HG02884 (cell line): ENCODE results near the gene COL6A6.

Experiments
- ATAC-seq: cut with Tn5 transposase; IDR thresholded peaks from one replicate; pipeline ENCODE4 v1.9.1; 2021; ENCODE audit warnings: mild to moderate bottlenecking, moderate library complexity; ENCODE audit not compliant: unreplicated experiment

COL6A6 gene, protein sequence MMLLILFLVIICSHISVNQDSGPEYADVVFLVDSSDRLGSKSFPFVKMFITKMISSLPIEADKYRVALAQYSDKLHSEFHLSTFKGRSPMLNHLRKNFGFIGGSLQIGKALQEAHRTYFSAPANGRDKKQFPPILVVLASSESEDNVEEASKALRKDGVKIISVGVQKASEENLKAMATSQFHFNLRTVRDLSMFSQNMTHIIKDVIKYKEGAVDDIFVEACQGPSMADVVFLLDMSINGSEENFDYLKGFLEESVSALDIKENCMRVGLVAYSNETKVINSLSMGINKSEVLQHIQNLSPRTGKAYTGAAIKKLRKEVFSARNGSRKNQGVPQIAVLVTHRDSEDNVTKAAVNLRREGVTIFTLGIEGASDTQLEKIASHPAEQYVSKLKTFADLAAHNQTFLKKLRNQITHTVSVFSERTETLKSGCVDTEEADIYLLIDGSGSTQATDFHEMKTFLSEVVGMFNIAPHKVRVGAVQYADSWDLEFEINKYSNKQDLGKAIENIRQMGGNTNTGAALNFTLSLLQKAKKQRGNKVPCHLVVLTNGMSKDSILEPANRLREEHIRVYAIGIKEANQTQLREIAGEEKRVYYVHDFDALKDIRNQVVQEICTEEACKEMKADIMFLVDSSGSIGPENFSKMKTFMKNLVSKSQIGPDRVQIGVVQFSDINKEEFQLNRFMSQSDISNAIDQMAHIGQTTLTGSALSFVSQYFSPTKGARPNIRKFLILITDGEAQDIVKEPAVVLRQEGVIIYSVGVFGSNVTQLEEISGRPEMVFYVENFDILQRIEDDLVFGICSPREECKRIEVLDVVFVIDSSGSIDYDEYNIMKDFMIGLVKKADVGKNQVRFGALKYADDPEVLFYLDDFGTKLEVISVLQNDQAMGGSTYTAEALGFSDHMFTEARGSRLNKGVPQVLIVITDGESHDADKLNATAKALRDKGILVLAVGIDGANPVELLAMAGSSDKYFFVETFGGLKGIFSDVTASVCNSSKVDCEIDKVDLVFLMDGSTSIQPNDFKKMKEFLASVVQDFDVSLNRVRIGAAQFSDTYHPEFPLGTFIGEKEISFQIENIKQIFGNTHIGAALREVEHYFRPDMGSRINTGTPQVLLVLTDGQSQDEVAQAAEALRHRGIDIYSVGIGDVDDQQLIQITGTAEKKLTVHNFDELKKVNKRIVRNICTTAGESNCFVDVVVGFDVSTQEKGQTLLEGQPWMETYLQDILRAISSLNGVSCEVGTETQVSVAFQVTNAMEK (N-terminal part only)

DNA sequence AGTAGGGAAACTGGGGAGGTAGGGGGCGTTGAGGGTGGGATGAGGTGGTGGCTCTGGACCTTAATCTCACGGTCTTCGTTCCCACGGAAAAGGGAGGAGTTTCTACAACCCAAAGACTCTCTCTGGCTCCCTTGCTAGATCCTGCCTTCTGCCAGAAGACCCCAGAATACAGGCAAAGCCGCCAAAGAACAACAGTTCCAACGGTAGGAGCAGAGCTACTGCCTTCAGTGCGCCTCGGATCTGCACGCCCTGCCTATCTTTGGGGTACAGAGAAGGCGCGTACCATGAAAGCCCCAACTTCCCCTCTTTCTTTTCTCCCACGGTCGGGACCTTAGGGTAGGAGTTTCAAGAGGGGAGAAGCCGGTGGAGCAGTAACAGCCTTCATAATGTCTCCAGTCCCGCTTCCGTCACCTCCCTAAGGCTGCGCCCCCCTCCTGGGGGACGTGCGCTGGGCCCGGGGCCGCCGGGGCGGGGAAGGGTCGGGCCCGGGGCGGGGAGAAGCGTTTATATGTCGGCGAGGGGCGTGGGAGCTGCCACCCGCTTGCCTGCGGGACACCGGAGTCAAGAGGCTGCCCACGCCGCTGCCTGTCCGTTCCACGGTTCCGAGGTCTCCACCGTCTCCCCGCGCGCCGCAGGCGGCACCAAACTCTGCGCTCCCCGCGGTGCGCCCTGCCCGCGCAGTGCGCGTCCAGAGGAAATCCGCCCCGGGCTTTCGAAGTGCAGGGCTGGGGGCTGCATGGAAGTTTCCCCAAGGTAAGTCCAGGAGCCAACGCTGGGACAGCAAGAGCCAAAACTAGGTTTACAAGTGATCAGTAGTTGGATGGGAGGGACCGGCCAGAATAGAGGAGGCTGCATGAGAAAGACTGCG lies at the start of gene COL6A6:
Gene COL6A6, plus strand, starts transcription at position 533 of the 868 bp plus-strand sequence. CDS start 43,188 bp downstream, outside the sequence.
- ATAC-seq = no peak

DNA sequence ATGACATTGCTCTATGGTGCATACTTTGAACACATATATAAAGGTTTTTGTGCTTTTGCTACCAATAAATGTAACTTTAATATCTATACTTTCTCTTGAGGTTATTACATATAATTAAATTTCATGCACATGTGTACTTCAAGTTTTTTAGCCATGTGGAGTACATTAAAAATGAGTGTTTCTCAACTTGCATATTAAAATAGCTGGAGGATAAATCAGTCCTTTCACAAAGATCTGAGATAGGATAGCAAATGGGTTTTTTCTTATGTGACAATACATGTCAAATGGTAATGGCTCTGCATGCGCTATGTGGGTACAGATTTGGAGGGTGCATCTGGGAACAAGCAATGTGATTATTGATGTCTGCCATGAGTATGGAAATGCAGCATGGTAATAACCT lies 48.7 kb upstream of the COL6A6 start:
- no peak for ATAC-seq

DNA sequence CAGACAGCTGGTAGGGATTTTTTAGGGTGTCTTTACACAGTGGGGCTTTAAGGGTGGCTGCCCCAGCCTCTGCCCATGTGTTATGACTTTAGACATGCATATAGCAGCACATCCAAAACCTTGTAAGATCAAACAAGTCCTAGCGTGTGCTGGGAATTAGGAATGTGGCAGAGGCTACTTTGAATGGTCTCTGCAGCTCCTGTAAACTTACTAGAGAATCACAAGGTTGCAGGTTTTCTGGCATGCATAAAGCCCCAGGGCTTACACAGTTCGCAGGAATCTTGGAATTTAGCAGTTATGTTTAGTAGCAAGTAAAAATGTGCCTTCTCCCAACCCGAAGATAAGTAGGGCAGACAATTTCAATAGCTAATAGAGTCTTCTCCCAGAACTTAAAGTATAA lies 46.9 kb upstream of the COL6A6 start:
- ATAC-seq = no peak

DNA sequence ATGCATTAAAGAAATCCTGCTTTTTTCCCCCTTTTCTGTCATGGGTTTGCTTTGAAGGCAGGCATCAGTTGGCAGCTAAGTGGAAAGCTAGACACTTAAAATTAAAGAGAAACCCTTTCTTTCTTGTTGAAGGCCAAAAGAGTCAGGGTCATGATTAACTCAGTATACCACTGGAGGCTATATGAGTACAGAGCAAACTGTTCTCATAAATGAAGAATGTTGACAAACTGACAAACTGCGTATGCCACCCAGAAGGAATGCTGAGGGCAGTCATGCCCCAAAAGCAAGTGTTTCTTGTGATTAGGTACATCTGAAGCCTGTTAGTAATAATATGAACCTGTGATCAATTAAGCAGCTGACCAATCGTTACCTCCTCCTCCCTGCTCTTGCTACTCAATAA lies 43.6 kb upstream of the COL6A6 start:
- ATAC-seq = no peak

DNA sequence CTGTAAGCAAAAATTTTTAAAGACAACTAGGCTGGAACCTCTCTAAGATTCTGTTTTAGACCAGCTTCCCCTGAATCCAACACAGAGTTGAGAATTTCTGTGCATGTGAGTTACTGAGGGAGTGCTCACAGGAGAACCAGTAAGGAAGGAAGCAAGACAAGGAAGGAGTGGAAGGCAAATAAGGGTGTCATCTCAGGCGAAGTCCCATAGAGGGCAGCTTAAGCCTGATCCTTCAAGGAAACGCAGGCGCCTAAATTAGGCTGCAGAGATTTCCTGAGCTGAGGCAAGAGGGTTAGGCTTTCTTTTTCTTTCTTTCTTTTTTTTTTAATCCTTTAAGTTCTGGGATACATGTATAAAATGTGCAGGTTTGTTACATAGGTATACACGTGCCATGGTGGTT lies 36.2 kb upstream of the COL6A6 start:
- no peak for ATAC-seq

DNA sequence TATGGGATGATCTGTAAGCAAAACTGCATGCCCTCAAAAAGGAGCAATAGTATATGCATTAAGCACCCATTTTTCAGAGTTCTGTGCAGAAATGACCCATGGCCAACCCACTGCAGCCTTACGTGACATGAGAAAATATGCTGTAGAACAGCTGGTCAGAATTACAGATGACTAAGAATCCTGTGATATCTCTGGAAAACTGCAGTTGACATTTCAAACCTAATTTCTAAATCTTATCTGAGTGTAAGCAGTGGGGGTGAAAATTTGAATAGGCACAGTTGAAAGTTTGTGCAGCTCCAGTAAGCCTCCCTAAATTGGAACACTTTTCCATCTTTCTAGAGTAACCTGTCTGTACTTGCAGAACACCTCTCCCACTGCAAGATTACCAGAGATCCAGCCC lies 28.7 kb upstream of the COL6A6 start:
- ATAC-seq = no peak

DNA sequence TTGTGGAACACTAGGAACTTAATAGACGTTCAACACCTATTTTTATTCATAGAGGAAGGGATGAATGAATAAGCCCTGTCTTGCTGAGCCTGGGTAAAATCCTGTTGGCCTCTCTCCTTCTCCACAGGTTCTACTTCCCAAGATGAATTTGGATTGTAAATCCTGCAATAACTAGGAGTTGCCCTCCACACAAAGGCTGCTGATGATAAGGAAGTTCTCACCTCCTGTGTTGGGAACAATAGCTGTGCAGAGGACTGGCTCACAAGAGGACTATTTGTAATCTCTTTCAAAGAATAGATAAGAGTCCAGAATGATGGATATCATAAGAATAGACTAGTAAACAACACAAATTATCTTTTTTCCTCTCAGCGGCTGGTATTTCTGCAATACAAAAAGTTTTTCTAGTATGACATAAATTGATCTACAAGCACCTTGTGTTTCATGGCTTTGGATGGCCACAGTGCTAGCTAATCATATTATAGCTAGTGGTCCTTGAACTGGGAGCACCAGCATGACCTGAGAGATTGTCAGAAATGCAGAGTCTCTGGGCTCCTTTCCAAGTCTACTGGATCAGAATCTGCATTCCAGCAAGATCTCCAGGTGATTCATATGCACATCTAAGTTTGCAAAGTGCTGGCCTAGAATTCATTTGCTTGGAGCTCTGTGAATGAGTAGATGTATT lies 28.1 kb upstream of the COL6A6 start:
- no peak for ATAC-seq

DNA sequence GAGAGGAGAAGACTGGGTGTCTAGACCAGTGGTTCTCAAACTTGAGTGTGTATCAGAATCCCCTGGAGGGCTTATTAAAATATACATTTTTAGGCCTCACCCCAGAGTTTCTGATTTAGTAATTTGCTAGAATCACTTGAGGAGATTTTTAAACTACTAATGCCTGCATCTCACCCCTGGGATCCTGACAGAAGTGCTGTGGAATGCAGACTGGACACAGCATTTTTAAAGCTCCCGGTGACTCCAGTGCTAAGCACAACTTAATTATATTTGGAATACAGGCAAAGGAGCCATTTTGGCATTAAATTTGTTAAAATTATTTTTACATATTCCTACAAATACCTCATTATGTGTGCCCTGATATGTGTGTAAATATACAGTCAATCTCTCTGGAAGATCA lies 26.7 kb upstream of the COL6A6 start:
- ATAC-seq = no peak

DNA sequence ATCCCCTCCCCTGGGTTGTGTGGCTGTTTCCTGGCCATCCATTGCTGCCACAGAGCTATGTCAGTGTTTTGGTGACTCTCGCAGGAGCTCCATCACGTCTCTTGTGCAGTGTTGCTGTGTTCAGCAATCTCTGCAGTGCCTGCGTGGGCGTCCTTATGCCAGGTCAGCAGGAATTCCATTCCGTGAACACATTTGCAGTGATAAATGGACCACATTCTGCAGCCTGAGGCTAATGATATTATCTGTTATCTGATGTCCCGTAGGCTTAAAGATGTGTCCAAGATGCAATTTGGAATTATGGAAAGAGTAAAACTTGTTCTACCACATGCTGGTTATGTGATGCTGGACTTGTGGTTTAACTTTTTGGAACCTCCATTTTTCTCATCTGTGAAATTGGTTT lies 25.5 kb upstream of the COL6A6 start:
- no peak for ATAC-seq

DNA sequence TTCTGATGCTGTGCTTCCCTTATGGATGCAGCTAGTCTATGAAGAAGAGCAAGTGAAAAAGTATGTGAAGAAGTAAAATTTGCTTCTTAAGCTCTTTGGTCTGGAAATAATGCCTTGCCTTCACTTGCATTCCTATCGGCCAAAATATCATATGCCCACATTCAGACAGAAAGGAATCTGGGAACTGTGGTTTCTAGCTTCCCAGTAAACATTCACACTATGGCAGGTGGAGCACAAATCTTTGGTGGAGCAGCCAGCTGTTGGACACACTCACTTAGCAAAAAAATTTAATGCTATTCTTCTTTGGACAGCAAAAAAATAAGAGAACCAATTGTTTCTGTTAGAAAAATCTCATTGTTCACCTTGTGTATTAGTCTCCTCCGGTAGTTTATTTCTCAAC lies 12.3 kb upstream of the COL6A6 start:
- no peak for ATAC-seq

DNA sequence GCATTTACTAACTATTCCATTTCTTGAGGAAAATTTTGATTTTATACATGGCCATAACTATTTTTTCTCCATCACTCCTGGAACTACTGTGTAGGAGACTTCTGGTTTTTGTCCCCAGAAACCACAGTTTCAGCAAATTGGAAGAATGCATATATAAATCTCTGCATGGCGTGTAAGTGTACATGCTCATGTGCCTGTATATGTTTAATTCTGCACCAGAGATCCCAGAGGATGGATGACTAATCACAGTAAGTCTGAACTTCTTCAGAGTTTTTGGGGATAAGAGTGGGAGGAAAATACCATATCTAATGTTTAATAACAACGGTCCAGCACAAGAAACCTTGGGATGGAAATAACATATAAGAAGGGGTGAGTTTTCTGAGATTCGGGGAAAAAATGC lies 10.9 kb upstream of the COL6A6 start:
- no peak for ATAC-seq

DNA sequence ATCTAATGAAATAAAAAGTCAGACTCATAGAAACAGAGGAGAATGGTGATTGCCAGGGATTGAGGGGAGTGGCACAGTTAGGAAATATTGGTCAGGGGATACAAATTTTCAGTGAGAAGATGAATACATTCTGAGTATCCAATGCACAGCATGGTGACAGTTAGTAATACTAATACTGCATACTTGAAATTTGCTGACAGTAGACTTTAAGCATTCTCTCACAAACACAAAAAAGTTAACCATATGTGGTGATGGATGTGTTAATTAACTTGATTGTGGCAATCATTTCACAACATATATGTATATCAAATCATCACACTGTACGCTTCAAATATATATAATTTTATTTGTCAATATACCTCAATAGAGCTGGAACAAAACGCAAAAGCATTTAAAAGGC lies 9.2 kb upstream of the COL6A6 start:
- ATAC-seq = no peak

DNA sequence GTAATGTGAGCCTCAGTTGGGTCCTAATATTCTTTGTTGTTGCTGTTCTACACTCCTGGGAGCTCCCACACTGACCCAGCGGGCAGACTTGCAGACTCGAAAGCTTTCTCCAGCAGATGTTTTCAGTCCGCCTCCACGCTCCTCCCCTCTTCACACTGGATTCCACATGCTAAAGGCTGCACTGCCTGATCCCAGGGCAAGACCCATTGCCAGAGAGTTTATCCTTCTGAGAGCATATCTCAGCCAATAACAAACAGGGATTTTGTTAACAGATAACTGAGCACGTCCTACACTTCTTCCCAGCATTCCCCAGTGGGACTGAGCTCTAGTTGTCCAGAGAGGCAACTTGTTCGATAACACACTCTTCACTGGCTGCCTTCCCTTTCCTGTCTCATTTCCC lies 8.0 kb upstream of the COL6A6 start:
- ATAC-seq = no peak

DNA sequence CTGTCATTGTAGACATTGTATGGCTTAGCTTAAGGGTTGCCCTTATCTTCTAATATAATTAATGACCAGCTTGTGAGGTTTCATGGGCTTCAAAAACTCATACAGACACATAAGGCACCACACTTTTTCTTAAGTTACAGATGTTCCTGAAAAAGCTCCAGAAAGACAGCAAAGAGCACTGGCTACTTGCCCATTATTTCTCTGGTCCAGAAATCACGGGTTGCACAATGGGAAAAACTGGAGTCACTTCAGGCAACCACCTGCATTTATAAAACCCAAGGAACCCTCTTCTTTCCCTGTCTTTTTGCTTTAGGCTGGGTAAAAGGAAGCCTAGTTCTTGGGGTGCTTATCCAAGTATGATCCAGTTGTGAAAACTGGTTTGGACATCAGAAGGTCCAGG lies 2.3 kb upstream of the COL6A6 start:
- no peak for ATAC-seq

DNA sequence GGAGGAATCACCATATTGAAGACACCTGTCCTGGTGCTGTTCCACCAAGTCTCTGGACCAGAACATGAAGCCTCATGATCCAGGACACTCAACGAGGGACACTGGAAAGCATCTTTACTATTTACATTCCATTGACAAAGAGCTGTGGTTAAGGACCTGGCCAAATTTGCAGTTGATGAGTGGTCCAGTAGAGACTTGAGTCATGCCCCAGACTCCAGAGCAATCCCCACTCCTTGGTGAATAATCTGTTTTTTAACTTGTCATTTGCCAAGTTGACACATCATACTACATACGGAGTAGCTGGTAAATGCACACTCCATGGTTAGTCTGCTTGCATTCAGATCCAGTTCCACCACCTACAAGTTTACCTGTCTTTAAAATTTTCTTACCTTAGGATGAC lies 1.2 kb upstream of the COL6A6 start:
- ATAC-seq = no peak

DNA sequence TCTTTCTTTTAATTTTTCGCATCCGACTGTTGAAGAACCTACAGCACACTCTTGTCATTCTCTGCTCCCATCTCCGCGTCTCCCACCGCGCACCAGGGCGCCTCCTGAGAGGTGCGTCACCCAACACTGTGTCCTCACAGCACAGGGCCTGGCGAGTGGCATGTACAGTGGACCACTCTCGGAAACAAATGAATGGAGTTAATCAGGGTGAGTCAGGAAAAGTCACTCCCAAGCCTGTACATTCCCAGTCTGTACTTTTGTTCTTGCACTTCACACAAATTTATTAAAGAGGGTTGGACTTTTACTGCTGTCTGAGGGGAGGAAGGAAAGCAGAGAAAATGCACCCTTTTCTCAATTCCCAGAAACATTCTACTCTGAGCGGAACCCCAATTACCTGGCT lies 625 bp downstream of the COL6A6 start:
- ATAC-seq = no peak

DNA sequence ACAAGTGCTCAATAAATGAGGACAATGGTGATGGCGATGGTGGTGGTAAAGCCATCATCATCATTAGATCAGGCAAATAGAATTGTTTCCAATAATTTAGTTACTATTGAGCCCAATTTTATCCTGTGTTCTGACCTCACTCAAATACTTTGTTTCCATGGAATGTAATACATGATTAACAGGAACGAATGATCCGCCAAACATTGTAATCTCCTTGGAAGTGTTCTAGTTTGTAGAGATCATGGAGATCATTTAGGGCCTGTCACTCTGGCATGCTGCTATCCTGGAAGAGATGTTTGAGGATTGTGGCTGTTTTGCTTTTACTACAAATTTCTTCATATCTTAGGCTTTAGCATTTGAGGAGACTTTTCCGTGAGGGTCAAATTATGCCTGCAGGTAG lies 2.8 kb downstream of the COL6A6 start:
- no peak for ATAC-seq

DNA sequence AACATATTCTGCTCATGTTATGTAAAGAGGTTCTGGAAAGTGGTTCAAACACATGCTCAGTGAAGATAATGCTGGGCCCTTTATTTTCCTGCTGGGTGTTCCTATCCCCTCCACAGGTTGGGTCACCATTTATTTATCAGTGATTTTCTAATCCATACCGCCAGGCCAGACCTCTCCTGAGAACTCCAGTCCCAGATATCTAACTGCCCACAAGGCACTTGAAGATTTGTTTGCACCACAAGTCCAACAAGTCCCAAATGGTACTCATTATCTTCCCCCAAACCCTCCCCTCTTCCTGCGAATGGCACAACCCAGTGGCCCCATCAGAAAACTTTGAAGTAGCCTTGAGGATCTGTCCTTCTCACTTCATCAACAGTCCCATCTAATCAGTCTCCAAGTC lies 5.4 kb downstream of the COL6A6 start:
- ATAC-seq = no peak

DNA sequence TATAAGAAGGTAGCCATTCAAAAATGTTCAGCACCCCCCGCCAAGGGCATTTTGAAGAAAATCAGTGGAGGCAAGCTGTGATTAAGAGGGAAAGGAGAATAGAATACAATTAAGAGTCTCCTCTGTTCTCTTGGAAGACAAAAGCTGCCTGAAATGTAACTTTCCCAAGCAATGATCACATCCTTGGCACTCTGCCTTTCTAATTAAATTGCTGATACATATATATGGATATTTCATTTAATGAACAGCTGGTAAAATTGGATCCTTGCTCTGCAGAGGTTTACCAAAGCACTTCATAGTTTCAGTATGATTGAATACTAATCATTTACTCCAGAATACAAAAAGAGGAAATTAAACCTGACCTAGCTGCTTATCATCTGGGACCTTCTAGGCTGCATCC lies 10.4 kb downstream of the COL6A6 start:
- no peak for ATAC-seq

DNA sequence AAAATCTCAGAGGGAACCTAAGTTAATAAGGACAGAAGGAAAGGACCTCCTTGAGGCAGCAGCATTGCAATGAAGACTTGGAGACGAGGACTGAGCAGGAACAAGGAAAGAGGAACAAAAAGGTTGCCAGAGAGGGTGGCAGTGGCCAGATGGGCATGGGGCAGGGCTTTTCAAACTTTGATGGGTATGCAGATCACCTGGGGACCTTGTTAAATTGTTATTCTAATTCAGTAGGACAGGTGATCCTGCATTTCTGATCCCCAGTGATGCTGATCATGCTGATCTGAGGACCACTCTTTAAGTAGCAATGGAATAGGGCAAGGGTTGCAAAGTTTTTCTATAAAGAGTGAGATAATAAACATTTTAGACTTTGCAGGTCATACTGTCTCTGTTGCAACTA lies 11.1 kb downstream of the COL6A6 start:
- no peak for ATAC-seq
